ENCODE measurements around the gene NUDT3.
A peak's percentile ranks its signal among the peaks of the same experiment; 100 is the strongest.

NUDT3 gene
- 32.0 to 54.4 (median 49.5) reads per million in 3 donors for total RNA-seq

GRCh38 chr6:34392497-34393190 is at the start of gene NUDT3:
Gene NUDT3 (minus strand): TSS chr6:34392669. CDS start chr6:34392362, 307 bp downstream.
- peak within 1 kb of the TSS; percentile 95 for H3K4me3 ChIP-seq (ENCODE audit: insufficient read depth, low read depth, low read length, poor library complexity, severe bottlenecking)
- H3K9me3 ChIP-seq (ENCODE audit: control insufficient read depth, low read length) = no peaks in the 10 kb centered on the region
- no peaks in the 10 kb centered on the region for H3K27me3 ChIP-seq (replicated peaks; ENCODE audit: control insufficient read depth, insufficient read depth, low read length, poor library complexity, severe bottlenecking)
- H3K27ac ChIP-seq (ENCODE audit: insufficient read depth, low read length, poor library complexity, severe bottlenecking) = peak within 1 kb of the TSS; percentile 86
- H3K36me3 ChIP-seq (ENCODE audit: control insufficient read depth, insufficient read depth, low read length) = no peaks in the 10 kb centered on the region
- no peaks in the 10 kb centered on the region for H3K4me1 ChIP-seq (ENCODE audit: control insufficient read depth, insufficient read depth, low read length, poor library complexity, severe bottlenecking)
- DNase-seq = peak; percentile 88 to 89 (median 89)

DNA sequence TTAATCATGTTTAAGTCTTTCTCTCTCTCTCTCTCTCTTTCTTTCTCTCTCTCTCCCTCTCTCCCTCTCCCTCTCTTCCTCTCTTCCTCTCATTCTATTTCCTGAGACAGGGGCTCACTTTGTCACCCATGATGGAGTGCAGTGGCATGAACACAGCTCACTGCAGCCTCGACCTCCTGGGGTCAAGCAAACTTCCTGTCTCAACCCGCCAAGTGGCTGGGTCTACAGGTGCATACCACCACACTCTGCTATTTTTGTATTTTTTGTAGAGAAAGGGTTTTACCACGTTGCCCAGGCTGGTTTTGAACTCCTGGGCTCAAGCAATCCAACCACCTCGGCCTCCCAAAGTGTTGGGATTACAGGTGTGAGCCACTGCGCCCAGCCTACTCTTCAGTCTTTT is 49.1 kb upstream of the NUDT3 start:
- Histone ChIP-seq H3K9me3 (ENCODE audit: control insufficient read depth, low read length) (no peaks in the 10 kb centered on the region), H3K27me3 (replicated peaks; ENCODE audit: control insufficient read depth, insufficient read depth, low read length, poor library complexity, severe bottlenecking) (no peaks in the 10 kb centered on the region), H3K4me3 (ENCODE audit: insufficient read depth, low read depth, low read length, poor library complexity, severe bottlenecking) (no peak overlapping the region), H3K36me3 (ENCODE audit: control insufficient read depth, insufficient read depth, low read length) (no peaks in the 10 kb centered on the region), H3K27ac (ENCODE audit: insufficient read depth, low read length, poor library complexity, severe bottlenecking) (no peak overlapping the region), H3K4me1 (ENCODE audit: control insufficient read depth, insufficient read depth, low read length, poor library complexity, severe bottlenecking) (no peaks in the 10 kb centered on the region)
- no peak for DNase-seq

DNA sequence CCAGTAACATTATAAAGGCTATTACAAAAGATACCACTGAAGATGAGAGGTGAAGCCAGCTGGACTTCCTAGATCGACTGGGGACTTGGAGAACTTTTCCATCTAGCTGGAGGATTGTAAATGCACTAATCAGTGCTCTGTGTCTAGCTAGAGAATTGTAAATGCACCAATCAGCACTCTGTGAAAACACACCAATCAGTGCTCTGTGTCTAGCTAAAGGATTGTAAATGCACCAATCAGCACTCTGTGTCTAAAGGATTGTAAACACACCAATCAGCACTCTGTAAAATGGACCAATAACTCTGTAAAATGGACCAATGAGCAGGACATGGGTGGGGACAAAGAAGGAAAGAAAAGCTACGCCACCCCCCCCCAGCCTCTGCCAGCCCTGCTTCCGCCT is 47.0 kb upstream of the NUDT3 start:
- H3K9me3 ChIP-seq (ENCODE audit: control insufficient read depth, low read length) = no peaks in the 10 kb centered on the region
- no peak overlapping the region for H3K27ac ChIP-seq (ENCODE audit: insufficient read depth, low read length, poor library complexity, severe bottlenecking)

DNA sequence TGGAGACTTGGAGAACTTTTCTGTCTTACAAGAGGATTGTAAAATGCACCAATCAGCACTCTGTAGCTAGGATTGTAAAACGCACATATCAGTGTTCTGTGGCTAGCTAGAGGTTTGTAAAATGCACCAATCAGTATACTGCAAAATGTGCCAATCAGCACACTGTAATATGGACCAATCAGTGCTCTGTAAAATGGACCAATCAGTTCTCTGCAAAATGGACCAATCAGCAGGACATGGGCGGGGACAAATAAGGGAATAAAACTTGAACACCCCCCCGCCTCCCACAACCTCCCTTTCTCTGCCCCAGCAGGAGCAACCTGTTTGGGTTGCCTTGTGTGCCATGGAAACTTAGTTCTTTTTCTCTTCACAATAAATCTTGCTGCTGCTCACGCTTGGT is 46.2 kb upstream of the NUDT3 start:
- Histone ChIP-seq H3K9me3 (ENCODE audit: control insufficient read depth, low read length) (no peaks in the 10 kb centered on the region), H3K27me3 (replicated peaks; ENCODE audit: control insufficient read depth, insufficient read depth, low read length, poor library complexity, severe bottlenecking) (no peaks in the 10 kb centered on the region), H3K27ac (ENCODE audit: insufficient read depth, low read length, poor library complexity, severe bottlenecking) (no peak overlapping the region), H3K36me3 (ENCODE audit: control insufficient read depth, insufficient read depth, low read length) (no peaks in the 10 kb centered on the region), H3K4me1 (ENCODE audit: control insufficient read depth, insufficient read depth, low read length, poor library complexity, severe bottlenecking) (no peaks in the 10 kb centered on the region), H3K4me3 (ENCODE audit: insufficient read depth, low read depth, low read length, poor library complexity, severe bottlenecking) (no peak overlapping the region)
- no peak for DNase-seq

More for the DNA sequence above, 47.0 kb upstream of the NUDT3 start:
- Histone ChIP-seq H3K4me1 (ENCODE audit: control insufficient read depth, insufficient read depth, low read length, poor library complexity, severe bottlenecking) (no peaks in the 10 kb centered on the region), H3K4me3 (ENCODE audit: insufficient read depth, low read depth, low read length, poor library complexity, severe bottlenecking) (no peak overlapping the region), H3K27me3 (replicated peaks; ENCODE audit: control insufficient read depth, insufficient read depth, low read length, poor library complexity, severe bottlenecking) (no peaks in the 10 kb centered on the region), H3K36me3 (ENCODE audit: control insufficient read depth, insufficient read depth, low read length) (no peaks in the 10 kb centered on the region)
- DNase-seq = no peak

GRCh38 chr6:34437644-34437970 is 45.1 kb upstream of the NUDT3 start:
- Histone ChIP-seq H3K4me3 (ENCODE audit: insufficient read depth, low read depth, low read length, poor library complexity, severe bottlenecking) (no peak overlapping the region), H3K27me3 (replicated peaks; ENCODE audit: control insufficient read depth, insufficient read depth, low read length, poor library complexity, severe bottlenecking) (no peaks in the 10 kb centered on the region), H3K36me3 (ENCODE audit: control insufficient read depth, insufficient read depth, low read length) (no peaks in the 10 kb centered on the region), H3K9me3 (ENCODE audit: control insufficient read depth, low read length) (no peaks in the 10 kb centered on the region), H3K27ac (ENCODE audit: insufficient read depth, low read length, poor library complexity, severe bottlenecking) (no peak overlapping the region), H3K4me1 (ENCODE audit: control insufficient read depth, insufficient read depth, low read length, poor library complexity, severe bottlenecking) (no peaks in the 10 kb centered on the region)
- DNase-seq = no peak

DNA sequence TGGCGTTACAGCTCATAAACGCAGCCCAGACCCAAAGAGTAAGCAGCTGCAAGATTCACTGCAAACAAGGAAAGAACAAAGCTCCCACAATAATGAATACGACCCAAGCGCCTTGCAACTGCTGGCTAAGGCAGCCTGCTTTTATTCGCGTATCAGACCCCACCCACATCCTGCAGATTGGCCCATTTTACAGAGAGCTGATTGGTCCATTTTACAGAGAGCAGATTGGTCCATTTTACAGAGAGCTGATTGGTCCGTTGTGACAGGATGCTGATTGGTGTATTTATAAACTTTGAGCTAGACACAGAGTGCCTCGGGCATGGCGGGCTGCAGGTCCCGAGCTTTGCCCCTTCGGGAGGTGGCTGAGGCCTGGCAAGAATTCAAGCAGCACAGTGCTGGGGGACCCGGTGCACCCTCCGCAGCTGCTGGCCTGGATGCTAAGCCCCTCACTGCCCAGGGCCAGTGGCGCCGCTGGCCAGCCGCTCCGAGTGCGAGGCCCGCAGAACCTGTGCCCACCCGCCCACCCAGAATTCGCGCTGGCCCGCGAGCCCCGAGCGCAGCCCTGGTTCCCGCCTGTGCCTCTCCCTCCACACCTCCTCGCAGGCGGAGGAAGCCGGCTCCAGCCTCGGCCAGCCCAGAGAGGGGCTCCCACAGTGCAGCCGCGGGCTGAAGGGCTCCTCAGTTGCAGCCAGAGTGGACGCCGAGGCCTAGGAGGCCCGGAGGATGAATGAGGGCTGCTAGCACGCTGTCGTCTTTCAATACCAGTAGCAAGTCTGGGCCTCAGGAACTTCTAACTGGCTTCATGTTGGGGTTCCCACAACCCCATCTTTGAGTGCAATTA is 44.6 kb upstream of the NUDT3 start:
- Histone ChIP-seq H3K4me1 (ENCODE audit: control insufficient read depth, insufficient read depth, low read length, poor library complexity, severe bottlenecking) (no peaks in the 10 kb centered on the region), H3K4me3 (ENCODE audit: insufficient read depth, low read depth, low read length, poor library complexity, severe bottlenecking) (no peak overlapping the region)
- no peak for DNase-seq

GRCh38 chr6:34435916-34436315 is 43.4 kb upstream of the NUDT3 start:
- H3K36me3 ChIP-seq (ENCODE audit: control insufficient read depth, insufficient read depth, low read length) = no peaks in the 10 kb centered on the region
- no peaks in the 10 kb centered on the region for H3K4me1 ChIP-seq (ENCODE audit: control insufficient read depth, insufficient read depth, low read length, poor library complexity, severe bottlenecking)

More for the DNA sequence above, 44.6 kb upstream of the NUDT3 start:
- Histone ChIP-seq H3K9me3 (ENCODE audit: control insufficient read depth, low read length) (no peaks in the 10 kb centered on the region), H3K36me3 (ENCODE audit: control insufficient read depth, insufficient read depth, low read length) (no peaks in the 10 kb centered on the region), H3K27ac (ENCODE audit: insufficient read depth, low read length, poor library complexity, severe bottlenecking) (no peak overlapping the region), H3K27me3 (replicated peaks; ENCODE audit: control insufficient read depth, insufficient read depth, low read length, poor library complexity, severe bottlenecking) (no peaks in the 10 kb centered on the region)

GRCh38 chr6:34425498-34426410 is 33.3 kb upstream of the NUDT3 start, which contains the start of gene RPS10:
Gene RPS10 (minus strand): TSS chr6:34426069. CDS start chr6:34425221, 848 bp downstream.
- Histone ChIP-seq H3K36me3 (ENCODE audit: control insufficient read depth, insufficient read depth, low read length) (peaks cover 35% of the 10 kb centered on the region), H3K27ac (ENCODE audit: insufficient read depth, low read length, poor library complexity, severe bottlenecking) (peak within 1 kb of the TSS; percentile 84), H3K4me3 (ENCODE audit: insufficient read depth, low read depth, low read length, poor library complexity, severe bottlenecking) (peak within 1 kb of the TSS; percentile 88), H3K9me3 (ENCODE audit: control insufficient read depth, low read length) (no peaks in the 10 kb centered on the region), H3K27me3 (replicated peaks; ENCODE audit: control insufficient read depth, insufficient read depth, low read length, poor library complexity, severe bottlenecking) (no peaks in the 10 kb centered on the region), H3K4me1 (ENCODE audit: control insufficient read depth, insufficient read depth, low read length, poor library complexity, severe bottlenecking) (peaks cover 9% of the 10 kb centered on the region)
- peak; percentile 79 to 85 (median 79) for DNase-seq

More at GRCh38 chr6:34435916-34436315, 43.4 kb upstream of the NUDT3 start:
- H3K27me3 ChIP-seq (replicated peaks; ENCODE audit: control insufficient read depth, insufficient read depth, low read length, poor library complexity, severe bottlenecking) = no peaks in the 10 kb centered on the region
- H3K9me3 ChIP-seq (ENCODE audit: control insufficient read depth, low read length) = no peaks in the 10 kb centered on the region
- no peak overlapping the region for H3K4me3 ChIP-seq (ENCODE audit: insufficient read depth, low read depth, low read length, poor library complexity, severe bottlenecking)
- H3K27ac ChIP-seq (ENCODE audit: insufficient read depth, low read length, poor library complexity, severe bottlenecking) = no peak overlapping the region
- no peak for DNase-seq

DNA sequence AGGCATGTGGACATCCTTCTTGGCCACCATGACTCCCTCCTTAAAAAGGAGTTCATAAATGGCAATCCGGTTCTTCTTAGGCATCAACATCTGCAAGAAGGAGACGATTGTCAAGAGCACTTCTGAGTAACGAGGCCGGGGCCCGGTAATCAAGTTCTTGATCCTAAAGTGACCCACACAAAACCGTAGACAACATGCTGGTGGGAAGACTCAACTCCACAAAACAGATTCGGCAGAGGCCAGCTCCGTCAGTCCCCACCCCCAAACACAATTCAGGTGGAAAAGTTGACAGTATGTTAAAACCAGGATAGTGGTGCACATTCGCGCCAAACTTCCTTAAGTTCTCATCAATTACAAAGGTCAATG is 32.6 kb upstream of the NUDT3 start:
- H3K9me3 ChIP-seq (ENCODE audit: control insufficient read depth, low read length) = no peaks in the 10 kb centered on the region
- peaks cover 9% of the 10 kb centered on the region for H3K4me1 ChIP-seq (ENCODE audit: control insufficient read depth, insufficient read depth, low read length, poor library complexity, severe bottlenecking)
- peaks cover 41% of the 10 kb centered on the region for H3K36me3 ChIP-seq (ENCODE audit: control insufficient read depth, insufficient read depth, low read length)
- DNase-seq = no peak
- peak overlapping the region; percentile 88 for H3K4me3 ChIP-seq (ENCODE audit: insufficient read depth, low read depth, low read length, poor library complexity, severe bottlenecking)
- no peaks in the 10 kb centered on the region for H3K27me3 ChIP-seq (replicated peaks; ENCODE audit: control insufficient read depth, insufficient read depth, low read length, poor library complexity, severe bottlenecking)
- H3K27ac ChIP-seq (ENCODE audit: insufficient read depth, low read length, poor library complexity, severe bottlenecking) = peak overlapping the region; percentile 84

Data from effector memory CD4-positive, alpha-beta T cell (primary cell).